SKM-1 treated with dmso at 0.1 percent for 144 hours (cell line): Measurements from ENCODE around the gene MT2A.
"Not testable (repeated sequence)": the region's sequence is repeated elsewhere in the genome, so short reads cannot be mapped to it uniquely, and the experiment has no call there.

Source experiments
- DNase-seq: peaks from one replicate; lab custom pipeline; 2025; ENCODE audit not compliant: unreplicated experiment; lab: John Stamatoyannopoulos, UW

Gene MT2A

GRCh38 chr16:56608043-56608875, at the start of gene MT2A:
Gene MT2A (plus strand): TSS chr16:56608584. CDS start chr16:56608656, 72 bp downstream.
- DNase-seq: peak; percentile 98

- DNase-seq: no peak
Measured at GRCh38 chr16:56559109-56559508, 49.3 kb upstream of the MT2A start.

GRCh38 chr16:56560447-56560846, 47.9 kb upstream of the MT2A start:
- no peak for DNase-seq

- DNase-seq: no peak
Measured at GRCh38 chr16:56561126-56561525, 47.3 kb upstream of the MT2A start.

GRCh38 chr16:56564793-56565477, 43.4 kb upstream of the MT2A start, which contains the start of gene MT4:
Gene MT4 (plus strand): TSS chr16:56565073. CDS start chr16:56565129, 56 bp downstream.
- DNase-seq: no peak

- no peak for DNase-seq
Measured at GRCh38 chr16:56569971-56570370, 38.4 kb upstream of the MT2A start.

- DNase-seq: no peak
Measured at GRCh38 chr16:56571525-56571924, 36.9 kb upstream of the MT2A start.

GRCh38 chr16:56574625-56575024, 33.8 kb upstream of the MT2A start:
- no peak for DNase-seq

GRCh38 chr16:56576585-56577299, 31.6 kb upstream of the MT2A start:
- peak; percentile 74 for DNase-seq

GRCh38 chr16:56577300-56577625, 31.1 kb upstream of the MT2A start:
- DNase-seq: no peak

- no peak for DNase-seq
Measured at GRCh38 chr16:56580391-56581048, 27.9 kb upstream of the MT2A start.

- DNase-seq: not testable (repeated sequence)
Measured at GRCh38 chr16:56582911-56583310, 25.5 kb upstream of the MT2A start.

GRCh38 chr16:56583351-56584168, 24.8 kb upstream of the MT2A start:
- DNase-seq: no peak

GRCh38 chr16:56584276-56584675, 24.1 kb upstream of the MT2A start:
- no peak for DNase-seq

GRCh38 chr16:56588781-56589140, 19.6 kb upstream of the MT2A start:
- DNase-seq: no peak

GRCh38 chr16:56589141-56590039, 19.0 kb upstream of the MT2A start, which contains the start of gene MT3:
Gene MT3 (plus strand): TSS chr16:56589528. CDS start chr16:56589591, 63 bp downstream.
- no peak for DNase-seq

- DNase-seq: peak; percentile 86
Measured at GRCh38 chr16:56591377-56592060, 16.9 kb upstream of the MT2A start.

- no peak for DNase-seq
Measured at GRCh38 chr16:56593573-56594291, 14.7 kb upstream of the MT2A start.
